ENCODE results near the gene MRPL1. TPM values are rescaled to one million over a fixed set of nuclear protein-coding genes. Genes with fewer than 3 reads are reported as not detected.

The MRPL1 gene
- total RNA-seq, 1 experiment from 2014 or later, result 25.7 TPM

DNA sequence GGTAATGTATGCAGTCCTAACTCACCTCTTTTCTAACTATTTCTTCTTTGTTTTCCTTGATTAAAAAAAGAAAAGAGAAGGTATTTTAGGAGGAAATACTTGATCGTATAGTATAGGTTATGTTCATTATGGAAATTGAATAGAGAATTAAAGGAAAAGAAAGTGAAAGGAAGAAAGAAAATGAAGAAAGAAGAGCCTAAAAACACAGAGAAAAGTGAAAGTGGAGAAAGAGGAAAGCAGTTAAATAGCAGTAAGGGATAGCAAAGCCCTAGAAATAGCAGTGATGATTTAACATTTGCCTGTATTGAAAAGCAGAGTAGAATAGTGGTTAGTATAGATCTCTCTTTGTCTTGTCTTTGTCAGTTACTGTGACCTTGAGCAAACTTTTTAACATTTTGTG, 37.0 kb downstream of the MRPL1 start:
- TF ChIP-seq ZNF532 (CRISPR knock-in tag; IDR thresholded peaks at IDR 0.05; ENCODE audit: borderline replicate concordance) (no peak), NFE2L1 (CRISPR knock-in tag; IDR thresholded peaks at IDR 0.05) (no peak), FOXJ3 (CRISPR knock-in tag; IDR thresholded peaks at IDR 0.05; ENCODE audit: borderline replicate concordance) (no peak), EMX1 (CRISPR knock-in tag; IDR thresholded peaks at IDR 0.05) (no peak), ATF6 (CRISPR knock-in tag; IDR thresholded peaks at IDR 0.05) (no peak), SP1 (CRISPR knock-in tag; conservative IDR thresholded peaks at IDR 0.05) (no peak)
- H3K9me3 Mint-ChIP-seq, result no peaks in the 10 kb centered on the region
- CTCF ChIA-PET, result no interaction called here

GRCh38 chr4:77903186-77903585, 40.6 kb downstream of the MRPL1 start:
- no peaks in the 10 kb centered on the region for H3K27me3 Mint-ChIP-seq (ENCODE audit: low read depth)
- no peak overlapping the region for H3K4me3 Mint-ChIP-seq
- ChIA-PET CTCF (no interaction called here), POLR2A (interaction anchor here (1.1 kb wide), 1 partner anchor 41 kb away, joined by 3 read pairs; the partner anchor contains the start of gene MRPL1)
- DNase-seq (ENCODE audit: low spot score) (no peak), ATAC-seq (no peak)
- no peaks in the 10 kb centered on the region for H3K4me1 Mint-ChIP-seq
- no peaks in the 10 kb centered on the region for H3K9me3 Mint-ChIP-seq
- H3K27ac Mint-ChIP-seq, result no peak overlapping the region
- H3K36me3 Mint-ChIP-seq, result peaks cover 6% of the 10 kb centered on the region; the same call in 1 of the 2 replicates
- TF ChIP-seq CTCF (IDR thresholded peaks at IDR 0.05) (no peak), KAT7 (CRISPR knock-in tag; IDR thresholded peaks at IDR 0.05; ENCODE audit: borderline replicate concordance) (no peak), RELA (CRISPR knock-in tag; IDR thresholded peaks at IDR 0.05; ENCODE audit: borderline replicate concordance) (no peak)

More for the DNA sequence above, 37.0 kb downstream of the MRPL1 start:
- POLR2A ChIA-PET, result no interaction called here
- H3K27ac Mint-ChIP-seq, result peak overlapping the region; percentile 16; the same call in 1 of the 2 replicates
- H3K36me3 Mint-ChIP-seq, result no peaks in the 10 kb centered on the region
- H3K27me3 Mint-ChIP-seq (ENCODE audit: low read depth), result no peaks in the 10 kb centered on the region
- DNase-seq (ENCODE audit: low spot score), result no peak
- no peaks in the 10 kb centered on the region for H3K4me1 Mint-ChIP-seq
- ATAC-seq, result no peak
- H3K4me3 Mint-ChIP-seq, result no peak overlapping the region

GRCh38 chr4:77905651-77906263, 43.1 kb downstream of the MRPL1 start:
- Mint-ChIP-seq H3K36me3 (peaks cover 12% of the 10 kb centered on the region), H3K27me3 (ENCODE audit: low read depth) (no peaks in the 10 kb centered on the region), H3K9me3 (no peaks in the 10 kb centered on the region), H3K27ac (peak overlapping the region; percentile 12; the same call in 1 of the 2 replicates), H3K4me1 (no peaks in the 10 kb centered on the region), H3K4me3 (no peak overlapping the region)
- ATAC-seq (no peak), DNase-seq (ENCODE audit: low spot score) (no peak)
- POLR2A ChIA-PET, result no interaction called here
- CTCF ChIA-PET, result no interaction called here
- TF ChIP-seq SMAD3 (CRISPR knock-in tag; IDR thresholded peaks at IDR 0.05; ENCODE audit: borderline replicate concordance) (no peak), SP1 (CRISPR knock-in tag; conservative IDR thresholded peaks at IDR 0.05) (no peak), IRF2 (CRISPR knock-in tag; IDR thresholded peaks at IDR 0.05; ENCODE audit: borderline replicate concordance, low read depth) (no peak), ZNF671 (CRISPR knock-in tag; IDR thresholded peaks at IDR 0.05) (no peak), NR1H2 (CRISPR knock-in tag; IDR thresholded peaks at IDR 0.05) (no peak), ZNF512 (CRISPR knock-in tag; IDR thresholded peaks at IDR 0.05; ENCODE audit: borderline replicate concordance) (no peak), NR2C2 (CRISPR knock-in tag; IDR thresholded peaks at IDR 0.05) (no peak), JUN (CRISPR knock-in tag; IDR thresholded peaks at IDR 0.05) (no peak), NFYB (CRISPR knock-in tag; conservative IDR thresholded peaks at IDR 0.05; ENCODE audit: low read depth) (no peak)
- TF ChIP-seq, protein P1, sequence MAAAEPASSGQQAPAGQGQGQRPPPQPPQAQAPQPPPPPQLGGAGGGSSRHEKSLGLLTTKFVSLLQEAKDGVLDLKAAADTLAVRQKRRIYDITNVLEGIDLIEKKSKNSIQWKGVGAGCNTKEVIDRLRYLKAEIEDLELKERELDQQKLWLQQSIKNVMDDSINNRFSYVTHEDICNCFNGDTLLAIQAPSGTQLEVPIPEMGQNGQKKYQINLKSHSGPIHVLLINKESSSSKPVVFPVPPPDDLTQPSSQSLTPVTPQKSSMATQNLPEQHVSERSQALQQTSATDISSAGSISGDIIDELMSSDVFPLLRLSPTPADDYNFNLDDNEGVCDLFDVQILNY (CRISPR knock-in tag; IDR thresholded peaks at IDR 0.05), result no peak
- TF ChIP-seq, protein P2, sequence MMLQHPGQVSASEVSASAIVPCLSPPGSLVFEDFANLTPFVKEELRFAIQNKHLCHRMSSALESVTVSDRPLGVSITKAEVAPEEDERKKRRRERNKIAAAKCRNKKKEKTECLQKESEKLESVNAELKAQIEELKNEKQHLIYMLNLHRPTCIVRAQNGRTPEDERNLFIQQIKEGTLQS (CRISPR knock-in tag; conservative IDR thresholded peaks at IDR 0.05), result no peak
